Heart left ventricle (tissue), 16 donors: ENCODE measurements around the gene PRDM16. TPM values are rescaled to one million over a fixed set of nuclear protein-coding genes. Genes with fewer than 3 reads are reported as not detected.

Experiments
- ATAC-seq, 4 donors: fragments of 200-7000 bp; cut with Tn5 transposase; one replicate each; pipeline ENCODE4 v1.9.1; 2020 to 2022; ENCODE audit warnings: moderate library complexity in 4 of 4, mild to moderate bottlenecking in 3 of 4, moderate number of reproducible peaks in 1 of 4
- DNase-seq, 5 donors: peaks; one replicate each; pipeline ENCODE4 v3.0.0-alpha.2; 2020
- H3K27ac ChIP-seq, 12 donors: fragments of 200-600 bp; sonication (generic) in 4 of 12; one replicate each; pipeline versions ENCODE4 v1.5.0 to v1.8.0; 2016 to 2022; ENCODE audit warnings: mild to moderate bottlenecking in 2 of 12
- H3K27me3 ChIP-seq, 9 donors: fragments of 200-600 bp; sonication (generic) in 2 of 9; one replicate each; pipeline versions ENCODE4 v1.5.1 to v1.8.0; 2016 to 2022; ENCODE audit warnings: mild to moderate bottlenecking in 3 of 9
- H3K36me3 ChIP-seq, 9 donors: fragments of 200-600 bp; sonication (generic) in 2 of 9; one replicate each; pipeline versions ENCODE4 v1.5.0 to v1.8.0; 2018 to 2022; ENCODE audit warnings: mild to moderate bottlenecking in 2 of 9
- H3K4me1 ChIP-seq, 12 donors: fragments of 200-600 bp; sonication (generic) in 4 of 12; one replicate each; pipeline versions ENCODE4 v1.5.0 to v1.8.0; 2016 to 2022; ENCODE audit warnings: mild to moderate bottlenecking in 3 of 12
- H3K4me3 ChIP-seq, 12 donors: fragments of 200-600 bp; sonication (generic) in 4 of 12; one replicate each; pipeline versions ENCODE4 v1.5.0 to v1.8.0; 2017 to 2022; ENCODE audit warnings: mild to moderate bottlenecking in 9 of 12, moderate library complexity in 4 of 12
- H3K9me3 ChIP-seq, 12 donors: fragments of 200-600 bp; sonication (generic) in 4 of 12; one replicate each; pipeline versions ENCODE4 v1.5.0 to v1.8.0; 2016 to 2022; ENCODE audit warnings: mild to moderate bottlenecking in 1 of 12
- CTCF ChIP-seq, 12 donors: fragments of 200-600 bp; sonication (generic) in 4 of 12; IDR thresholded peaks; one replicate each; pipeline versions ENCODE4 v1.5.0 to v1.8.0; 2018 to 2022; ENCODE audit warnings: antibody characterized with exemption in 12 of 12, mild to moderate bottlenecking in 5 of 12
- POLR2A ChIP-seq, 2 donors: fragments of 450-650 bp; IDR thresholded peaks; one replicate each; pipeline ENCODE4 v1.6.1; 2017; ENCODE audit warnings: antibody characterized with exemption in 2 of 2, mild to moderate bottlenecking in 2 of 2, moderate library complexity in 2 of 2
- WGBS, 4 donors: extraction: QIAGEN DNeasy Blood & Tissue Kit in 2 of 4; methylation state at CpG; one replicate each; pipeline versions ENCODE4 v1.1.5 to v1.1.7; 2013 to 2018; 5-methylcytosine and 5-hydroxymethylcytosine counted together
- intact Hi-C, 10 donors: fragments of 100-400 bp; cut with DNase I; formaldehyde crosslinking; loops; one replicate each; pipeline versions ENCODE4 v1.11.1 to v1.14.2; 2022
- polyA plus RNA-seq, 2 donors: library from polyadenylated mRNA; stranded (reverse); fragments of 200-250 nt; gene quantifications; one replicate each; pipeline ENCODE4 v1.2.3, GENCODE V29; 2013
- total RNA-seq, 9 donors: library from RNA; depleted of rRNA in 2 of 9; stranded (reverse); fragments of >200 nt in 2 of 9; fragmentation: NEBNext Ultra II Directional in 3 of 9; extraction: Animal tissue kit (Norgen Biotek cat#: 25700) in 3 of 9; gene quantifications; one replicate each; pipeline versions ENCODE4 v1.1.0 to v1.2.4, GENCODE V29; 2016 to 2023
- donor health status: ischemic (EF 13 %, LVEDD 7.1; RV severe dilation, severe dysfunction).
- donor health status: healthy with polysubstance abuse.
- donor health status: DM: no; HTN: yes; CAD: no.
- donor health status: DM: no; HTN: no; CAD: no.
- donor health status: ischemic (EF 25% LVEDD 6.9; RV normal size, moderate dysfunction).
- donor health status: ischemic (EF 25% LVEDD 5.7; RV mildly dilated, moderate dysfunction).
- donor health status: healthy.
- donor health status: DM: yes; HTN: yes; CAD: no.
- donor health status: ischemic (EF 35%, LVEDD 5.7; RV mildly dilated, moderate dysfunction).
- donor health status: nonischemic (EF 11% LVEDD 7.7; RV severe dilation, severe dysfunction).
- donor health status: DM: yes; HTN: yes; CAD: no.
- donor health status: PGD.
- donor health status: ischemic (EF 29% LVEDD 5.4; RV normal size, mild dysfunction).
- donor health status: nonischemic (EF 23%, LVEDD 6.1; RV moderate dilation, normal function).

The PRDM16 gene
- total and polyA plus RNA-seq, 11 donors, result 6.0 to 22.7 (median 14.0) TPM

- WGBS, 4 donors, result 28 to 55% (median 37%) methylated on average over 3 to 10 of the region's 10 CpGs
- H3K27me3 ChIP-seq, result peaks cover 14 to 79% (median 45%) of the 10 kb centered on the region in 9 donors
- peak overlapping the region; percentile 38 to 95 (median 59) for H3K4me3 ChIP-seq
- TF ChIP-seq POLR2A (IDR thresholded peaks at IDR 0.05) (no peak), CTCF (IDR thresholded peaks at IDR 0.05) (no peak)
- no peaks in the 10 kb centered on the region for H3K9me3 ChIP-seq
- peaks cover 0 to 78% (median 22%) of the 10 kb centered on the region in 12 donors for H3K4me1 ChIP-seq
- H3K27ac ChIP-seq, result peak overlapping the region; percentile 65 to 98 (median 82)
- ATAC-seq (peak in 2 of 4 donors; percentile 1 to 5), DNase-seq (peak in 3 of 5 donors; percentile 17 to 60 (median 24))
- H3K36me3 ChIP-seq, result peaks cover 0 to 5% (median 0%) of the 10 kb centered on the region in 9 donors
- intact Hi-C loops, result loop anchor here (1.0 to 10.0 kb wide), 11 partner anchors 105 to 357 kb away; no protein-coding TSS in a partner anchor
These were observed 2.2 kb upstream of the PRDM16 start for GRCh38 chr1:3066826-3067225.

- Histone ChIP-seq H3K36me3 (peaks cover 0 to 5% (median 0%) of the 10 kb centered on the region in 9 donors), H3K27ac (peak overlapping the region; percentile 64 to 98 (median 82)), H3K9me3 (no peaks in the 10 kb centered on the region), H3K4me1 (peaks cover 0 to 82% (median 22%) of the 10 kb centered on the region in 12 donors), H3K4me3 (peak overlapping the region; percentile 38 to 95 (median 59)), H3K27me3 (peaks cover 14 to 81% (median 47%) of the 10 kb centered on the region in 9 donors)
- WGBS, 4 donors, result 17 to 41% (median 17%) methylated on average over 5 to 29 of the region's 29 CpGs
- no peak for ATAC-seq
- peak in 1 of 5 donors; percentile 28 for DNase-seq
- intact Hi-C loops, result loop anchor here (1.0 to 10.0 kb wide), 9 partner anchors 105 to 355 kb away; no protein-coding TSS in a partner anchor
- TF ChIP-seq CTCF (IDR thresholded peaks at IDR 0.05) (no peak), POLR2A (IDR thresholded peaks at IDR 0.05) (no peak)
These were observed 1.7 kb upstream of the PRDM16 start for GRCh38 chr1:3067301-3067670.

GRCh38 chr1:3067671-3068563 lies 1.1 kb upstream of the PRDM16 start:
- 1 to 4% (median 2%) methylated on average over 23 to 97 of the region's 97 CpGs for WGBS, 4 donors
- H3K27me3 ChIP-seq, result peaks cover 14 to 82% (median 50%) of the 10 kb centered on the region in 9 donors
- peaks cover 0 to 5% (median 0%) of the 10 kb centered on the region in 9 donors for H3K36me3 ChIP-seq
- no peak for TF ChIP-seq CTCF (IDR thresholded peaks at IDR 0.05)
- H3K9me3 ChIP-seq, result no peaks in the 10 kb centered on the region
- ATAC-seq (peak in 1 of 4 donors; percentile 1), DNase-seq (peak in 3 of 5 donors; percentile 27 to 54 (median 29))
- H3K27ac ChIP-seq, result peak overlapping the region; percentile 64 to 98 (median 82)
- intact Hi-C loops, result loop anchor here (1.0 to 10.0 kb wide), 9 partner anchors 104 to 354 kb away; no protein-coding TSS in a partner anchor
- peaks cover 0 to 85% (median 22%) of the 10 kb centered on the region in 12 donors for H3K4me1 ChIP-seq
- peak overlapping the region; percentile 38 to 95 (median 59) for H3K4me3 ChIP-seq
